NCI-H526 (cell line): ENCODE data around the gene EIF4ENIF1.
"Not testable (repeated sequence)": the region's sequence is repeated elsewhere in the genome, so short reads cannot be mapped to it uniquely, and the experiment has no call there.

Source experiments
- DNase-seq, 2 experiments: peaks; one replicate each; lab custom pipeline; 2025; lab: John Stamatoyannopoulos, UW

EIF4ENIF1 gene

GRCh38 chr22:31441652-31442051 is 48.0 kb downstream of the EIF4ENIF1 start:
- no peak for DNase-seq

GRCh38 chr22:31440681-31441080 is 49.0 kb downstream of the EIF4ENIF1 start:
- DNase-seq = no peak

GRCh38 chr22:31439808-31440207 is 49.8 kb downstream of the EIF4ENIF1 start:
- no peak for DNase-seq

DNA sequence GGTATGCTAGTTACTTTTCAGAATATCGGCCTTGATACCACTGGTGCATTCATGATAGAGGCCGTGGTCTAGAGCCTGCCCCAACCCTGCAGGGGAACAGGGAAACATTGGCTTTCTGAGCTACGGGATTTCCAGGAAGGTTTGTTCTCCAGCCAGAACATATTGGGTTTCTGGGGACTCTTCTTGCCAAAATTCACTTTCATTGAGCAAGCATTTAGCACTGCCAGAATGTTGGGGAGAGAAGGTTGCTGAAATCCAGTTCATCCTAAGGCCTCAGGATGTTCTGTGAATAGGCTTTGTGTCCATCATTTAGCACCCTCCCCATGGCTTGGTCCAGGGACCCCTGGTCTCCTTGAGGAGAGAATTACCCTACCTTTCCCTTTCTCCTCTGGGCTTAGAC is 53.5 kb downstream of the EIF4ENIF1 start:
- no peak for DNase-seq

DNA sequence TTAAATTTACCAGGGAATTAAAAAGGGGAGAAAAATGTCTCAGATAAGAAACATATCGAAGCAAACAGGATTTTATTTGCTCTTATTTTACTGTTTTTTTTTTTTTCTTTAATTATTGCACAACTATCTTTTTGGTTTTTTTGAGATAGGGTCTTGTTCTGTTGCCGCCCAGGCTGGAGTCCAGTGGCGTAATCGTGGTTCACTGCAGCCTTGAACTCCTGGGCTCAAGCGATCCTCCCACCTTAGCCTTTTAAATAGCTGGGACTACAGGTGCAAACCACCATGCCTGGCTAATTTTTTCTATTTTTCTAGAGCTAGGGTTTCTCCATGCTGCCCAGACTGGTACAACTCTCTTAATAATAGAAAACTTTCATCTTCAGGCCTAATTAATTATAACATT is 57.7 kb downstream of the EIF4ENIF1 start:
- DNase-seq = no peak

GRCh38 chr22:31425331-31426050 is 64.2 kb downstream of the EIF4ENIF1 start:
- DNase-seq = no peak

GRCh38 chr22:31402350-31402749 is 87.3 kb downstream of the EIF4ENIF1 start:
- not testable (repeated sequence) for DNase-seq

DNA sequence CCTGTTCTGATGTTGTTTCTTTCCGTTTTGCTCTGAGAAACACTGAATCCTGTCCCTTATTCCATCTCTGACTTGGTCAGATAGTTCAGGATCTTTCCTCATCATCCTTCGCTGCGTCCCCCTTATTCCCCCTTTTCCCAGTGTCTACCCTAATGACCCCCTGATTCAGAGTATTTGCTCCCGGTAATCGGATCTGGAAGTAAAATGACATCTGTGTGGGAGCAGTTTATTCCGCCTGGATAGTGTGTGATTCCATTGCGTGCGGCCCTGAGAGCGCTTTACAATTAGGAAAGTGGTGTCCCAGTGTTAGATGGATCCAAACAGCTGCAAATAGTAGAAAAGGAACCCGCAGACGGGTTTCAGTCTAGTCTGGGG is 89.6 kb downstream of the EIF4ENIF1 start:
- DNase-seq = peak in 1 of 2 experiments; percentile 26

DNA sequence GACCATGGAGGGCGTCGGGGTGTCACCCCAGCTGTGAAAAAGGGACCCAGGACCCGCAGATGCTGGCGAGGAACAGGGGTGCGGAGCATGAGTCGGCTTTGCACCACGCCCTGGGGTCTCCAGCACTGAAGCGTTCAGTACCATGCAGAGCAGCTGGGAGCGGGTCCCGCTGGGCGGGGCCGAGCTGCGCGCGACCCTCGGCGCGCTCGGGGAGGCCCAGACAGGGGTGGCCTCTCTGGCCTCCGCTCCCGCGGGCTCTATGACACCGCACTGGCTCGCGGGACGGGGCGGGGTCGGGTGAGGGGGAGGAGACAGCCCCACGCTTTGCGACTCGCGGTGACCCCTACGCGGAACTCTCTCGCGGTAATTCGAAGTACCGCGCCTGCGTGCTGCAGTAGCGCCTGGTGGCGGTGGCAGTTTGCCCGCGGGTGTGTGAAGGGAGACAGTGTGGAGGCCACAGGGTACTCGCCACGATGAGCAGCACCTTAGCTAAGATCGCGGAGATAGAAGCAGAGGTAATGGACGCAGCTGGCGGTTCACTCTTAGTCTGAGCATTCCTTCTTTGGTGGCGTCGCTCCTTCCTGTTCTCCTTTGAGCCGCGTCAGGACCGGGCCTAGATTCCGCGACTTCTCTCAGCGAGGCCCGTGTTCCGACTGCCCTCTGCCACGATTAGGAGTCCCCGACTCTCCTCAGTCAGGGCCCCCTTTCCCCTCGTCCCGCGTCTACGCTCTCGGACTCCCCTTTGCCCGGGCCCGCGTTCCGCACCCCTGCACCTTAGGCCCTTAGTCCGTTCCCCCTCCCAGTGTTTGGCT is 90.2 kb downstream of the EIF4ENIF1 start, which contains the start of gene DRG1:
TSS of gene DRG1 (plus strand) at position 394 of the 812 bp plus-strand sequence. CDS start at position 474, 80 bp downstream.
- peak; percentile 91 to 98 for DNase-seq

- no peak for DNase-seq
Measured at GRCh38 chr22:31398231-31398630, 91.4 kb downstream of the EIF4ENIF1 start.

GRCh38 chr22:31394326-31394725 is 95.3 kb downstream of the EIF4ENIF1 start:
- DNase-seq = no peak

DNA sequence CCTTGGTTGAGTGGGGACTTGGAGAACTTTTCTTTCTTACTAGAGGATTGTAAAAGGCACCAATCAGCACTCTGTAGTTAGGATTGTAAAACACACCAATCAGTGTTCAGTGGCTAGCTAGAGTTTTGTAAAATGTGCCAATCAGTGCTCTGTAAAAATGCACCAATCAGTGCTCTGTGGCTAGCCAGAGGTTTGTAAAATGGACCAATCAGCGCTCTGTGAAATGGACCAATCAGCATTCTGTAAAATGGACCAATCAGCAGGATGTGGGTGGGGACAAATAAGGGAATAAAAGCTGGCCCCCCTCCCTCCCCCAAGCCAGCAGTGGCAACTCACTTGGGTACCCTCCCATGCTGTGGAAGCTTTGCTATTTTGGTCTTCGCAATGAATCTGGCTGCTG is 95.7 kb downstream of the EIF4ENIF1 start:
- DNase-seq = no peak
